PFSK-1 (cell line): ENCODE data around the gene ARL6IP5.

Source experiments
- FOXP2 ChIP-seq: optimal IDR thresholded peaks from 2 replicates; pipeline ENCODE3; 2011; ENCODE audit warnings: borderline replicate concordance, control low read depth, inconsistent platforms; ENCODE audit not compliant: insufficient read depth; ENCODE audit errors: extremely low read length, extremely low read depth
- POLR2AphosphoS5 ChIP-seq: IDR thresholded peaks from 2 replicates; pipeline ENCODE4 v1.6.1; 2012; ENCODE audit warnings: low read depth, mild to moderate bottlenecking, control low read depth, low read length, moderate library complexity
- SIN3A ChIP-seq: IDR thresholded peaks from 2 replicates; pipeline ENCODE4 v1.6.1; 2012; ENCODE audit warnings: mild to moderate bottlenecking, low read length, moderate library complexity, borderline replicate concordance; ENCODE audit not compliant: insufficient read depth
- TF ChIP-seq, protein P1 (sequence below), 2 experiments: IDR thresholded peaks; 2 replicates each; pipeline versions ENCODE4 v1.6.1 to v1.8.0; 2011 to 2012; ENCODE audit warnings: low read depth in 2 of 2, low read length in 2 of 2, control low read depth in 1 of 2, inconsistent platforms in 1 of 2, mild to moderate bottlenecking in 1 of 2, moderate library complexity in 1 of 2; ENCODE audit not compliant: insufficient read depth in 1 of 2

DNA sequence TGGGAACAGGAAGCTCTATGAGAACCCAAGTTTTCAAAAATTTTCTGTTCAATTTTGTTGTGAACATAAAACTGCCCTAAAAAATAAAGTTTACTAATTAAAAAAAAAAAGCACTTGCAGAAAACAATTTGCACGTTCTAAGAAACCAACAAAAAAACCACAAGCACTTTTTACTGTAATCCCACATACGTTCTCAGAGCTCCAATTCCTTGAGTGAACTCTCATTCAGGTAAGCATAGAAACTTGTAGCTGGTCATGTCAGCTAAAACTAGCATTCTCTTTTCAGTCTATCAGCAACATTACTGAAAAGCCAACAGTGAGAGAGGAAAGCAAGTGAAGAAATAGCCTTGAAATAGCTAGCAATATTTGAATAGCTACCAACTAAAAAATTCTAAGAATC is 21.1 kb upstream of the ARL6IP5 start:
- TF ChIP-seq SIN3A (no peak), POLR2AphosphoS5 (no peak), FOXP2 (no peak)
- TF ChIP-seq, protein P1, sequence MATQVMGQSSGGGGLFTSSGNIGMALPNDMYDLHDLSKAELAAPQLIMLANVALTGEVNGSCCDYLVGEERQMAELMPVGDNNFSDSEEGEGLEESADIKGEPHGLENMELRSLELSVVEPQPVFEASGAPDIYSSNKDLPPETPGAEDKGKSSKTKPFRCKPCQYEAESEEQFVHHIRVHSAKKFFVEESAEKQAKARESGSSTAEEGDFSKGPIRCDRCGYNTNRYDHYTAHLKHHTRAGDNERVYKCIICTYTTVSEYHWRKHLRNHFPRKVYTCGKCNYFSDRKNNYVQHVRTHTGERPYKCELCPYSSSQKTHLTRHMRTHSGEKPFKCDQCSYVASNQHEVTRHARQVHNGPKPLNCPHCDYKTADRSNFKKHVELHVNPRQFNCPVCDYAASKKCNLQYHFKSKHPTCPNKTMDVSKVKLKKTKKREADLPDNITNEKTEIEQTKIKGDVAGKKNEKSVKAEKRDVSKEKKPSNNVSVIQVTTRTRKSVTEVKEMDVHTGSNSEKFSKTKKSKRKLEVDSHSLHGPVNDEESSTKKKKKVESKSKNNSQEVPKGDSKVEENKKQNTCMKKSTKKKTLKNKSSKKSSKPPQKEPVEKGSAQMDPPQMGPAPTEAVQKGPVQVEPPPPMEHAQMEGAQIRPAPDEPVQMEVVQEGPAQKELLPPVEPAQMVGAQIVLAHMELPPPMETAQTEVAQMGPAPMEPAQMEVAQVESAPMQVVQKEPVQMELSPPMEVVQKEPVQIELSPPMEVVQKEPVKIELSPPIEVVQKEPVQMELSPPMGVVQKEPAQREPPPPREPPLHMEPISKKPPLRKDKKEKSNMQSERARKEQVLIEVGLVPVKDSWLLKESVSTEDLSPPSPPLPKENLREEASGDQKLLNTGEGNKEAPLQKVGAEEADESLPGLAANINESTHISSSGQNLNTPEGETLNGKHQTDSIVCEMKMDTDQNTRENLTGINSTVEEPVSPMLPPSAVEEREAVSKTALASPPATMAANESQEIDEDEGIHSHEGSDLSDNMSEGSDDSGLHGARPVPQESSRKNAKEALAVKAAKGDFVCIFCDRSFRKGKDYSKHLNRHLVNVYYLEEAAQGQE (IDR thresholded peaks at IDR 0.05; ENCODE audit: insufficient read depth in 1 of 2, low read depth in 2 of 2, low read length in 2 of 2), result no peak
